ENCODE results near the gene SOS2.
A peak's percentile ranks its signal among the peaks of the same experiment; 100 is the strongest.
"Not testable (repeated sequence)": the region's sequence is repeated elsewhere in the genome, so short reads cannot be mapped to it uniquely, and the experiment has no call there.

SOS2 gene

DNA sequence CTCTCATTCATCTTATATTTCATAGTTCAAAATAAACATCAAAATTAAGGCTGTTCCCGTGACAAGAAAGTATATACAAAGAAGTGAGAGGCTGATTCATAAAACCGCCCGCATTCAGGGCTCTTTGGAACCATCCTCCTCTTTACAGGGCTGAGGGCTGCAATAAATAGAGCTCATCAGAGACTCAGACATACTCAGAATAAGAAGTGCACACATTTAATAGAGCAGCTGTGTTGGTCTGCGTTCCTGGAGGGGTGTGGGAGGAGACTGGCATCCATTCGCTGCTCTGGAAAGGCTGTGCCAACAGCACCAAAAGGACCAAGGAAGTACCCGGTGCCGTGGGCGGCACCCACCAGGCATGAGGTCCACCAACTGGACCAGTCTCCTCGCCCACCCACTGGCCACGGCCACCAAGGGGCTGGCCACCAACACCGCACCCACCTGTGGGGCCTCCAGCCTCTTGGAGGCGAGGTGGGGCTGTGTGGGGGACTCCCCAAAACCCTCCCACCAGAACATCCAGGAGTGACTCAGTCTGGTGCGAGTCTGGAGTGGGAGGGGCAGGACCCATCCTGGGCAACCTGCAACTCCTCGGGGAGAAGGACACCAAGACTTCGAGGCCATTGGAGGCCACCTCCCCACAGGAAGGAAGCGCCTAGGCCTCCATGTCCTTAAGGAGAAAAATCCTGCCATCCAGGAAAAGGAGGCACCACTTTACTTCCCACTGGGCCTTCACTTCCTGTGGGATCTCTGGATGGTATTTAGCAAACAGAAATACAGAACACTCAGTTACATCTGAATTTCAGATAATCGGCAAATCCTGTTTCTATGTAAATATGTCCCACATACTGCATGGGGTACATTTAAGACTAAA lies 147.7 kb downstream of the SOS2 start:
- DNase-seq (ENCODE audit: insufficient read length, low spot score) (no peak), FAIRE-seq (no peak)
- TF ChIP-seq TAF1 (IDR thresholded peaks at IDR 0.05; ENCODE audit: low read depth, low read length), result no peak
- peak; percentile 17; the same call in 1 of the 2 replicates for TF ChIP-seq POU2F2 (IDR thresholded peaks at IDR 0.05; ENCODE audit: low read depth, low read length)

DNA sequence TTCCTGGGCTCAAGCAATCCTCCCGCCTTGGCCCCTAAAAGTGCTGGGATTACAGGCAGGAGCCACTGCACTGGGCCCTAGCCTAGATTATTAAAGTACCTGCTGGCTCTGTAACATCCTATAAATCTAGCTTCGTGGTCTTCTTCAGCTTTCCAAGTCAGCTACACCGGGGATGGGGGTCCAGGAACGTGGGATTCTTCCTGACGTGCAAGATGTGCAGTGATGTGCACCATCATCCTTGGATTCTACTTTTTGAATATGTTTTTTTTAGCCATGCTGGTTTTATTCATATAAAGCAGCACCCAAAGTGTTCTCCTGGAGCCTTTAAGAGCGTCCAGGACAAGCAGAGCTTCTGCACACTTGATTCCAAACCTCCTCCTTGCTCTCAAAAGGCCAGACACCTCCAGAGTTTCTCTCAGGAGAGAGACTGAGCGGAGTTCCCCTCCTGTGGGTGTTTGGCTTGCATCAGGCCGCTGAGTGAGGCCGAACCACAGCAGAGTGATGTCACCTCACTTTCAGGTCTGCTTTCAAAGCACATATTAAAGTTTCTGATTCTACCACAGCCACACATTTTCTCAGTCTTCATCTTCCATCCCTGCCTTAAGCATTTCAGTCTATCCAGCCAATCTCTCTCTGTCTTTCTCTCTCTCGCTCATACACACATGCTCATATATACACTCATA lies 148.5 kb downstream of the SOS2 start:
- TF ChIP-seq TAF1 (IDR thresholded peaks at IDR 0.05; ENCODE audit: low read depth, low read length) (peak; percentile 73), POU2F2 (IDR thresholded peaks at IDR 0.05; ENCODE audit: low read depth, low read length) (peak; percentile 74), PAX5 (IDR thresholded peaks at IDR 0.05; ENCODE audit: insufficient read depth, low read length, severe bottlenecking) (peak; percentile 17), POLR2AphosphoS5 (IDR thresholded peaks at IDR 0.05; ENCODE audit: low read depth, low read length) (peak; percentile 51; the same call in 1 of the 2 replicates), SPI1 (IDR thresholded peaks at IDR 0.05; ENCODE audit: low read depth, low read length) (peak; percentile 85), POLR2A (IDR thresholded peaks at IDR 0.05; ENCODE audit: low read depth, low read length) (peak; percentile 24; the same call in 1 of the 2 replicates)
- FAIRE-seq (peak; percentile 95), DNase-seq (ENCODE audit: insufficient read length, low spot score) (peak; percentile 57)

DNA sequence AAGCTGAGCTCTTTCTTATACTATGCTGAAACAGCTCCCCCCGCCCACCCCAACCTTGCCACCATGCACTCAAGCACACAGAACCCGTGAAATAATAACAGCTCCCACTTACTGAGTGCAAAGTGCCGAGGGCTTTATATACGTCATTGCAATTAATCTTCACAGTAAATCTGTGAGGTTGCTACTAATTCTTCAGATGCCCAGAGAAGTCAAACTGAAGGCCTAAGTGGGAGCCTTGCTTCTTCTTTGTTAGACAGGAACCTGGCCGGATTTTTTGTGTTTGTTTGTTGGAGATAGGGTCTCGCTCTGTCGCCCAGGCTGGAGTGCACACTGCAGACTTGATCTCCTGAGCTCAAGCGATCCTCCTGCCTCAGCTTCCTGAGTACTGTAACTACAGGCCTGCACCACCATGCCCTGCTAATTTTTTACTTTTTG lies 149.1 kb downstream of the SOS2 start:
- no peak for DNase-seq (ENCODE audit: insufficient read length, low spot score)
- peak; percentile 69 for FAIRE-seq
- no peak for TF ChIP-seq POLR2AphosphoS5 (IDR thresholded peaks at IDR 0.05; ENCODE audit: low read depth, low read length)
- TF ChIP-seq SPI1 (IDR thresholded peaks at IDR 0.05; ENCODE audit: low read depth, low read length), result no peak
- TF ChIP-seq POLR2A (IDR thresholded peaks at IDR 0.05; ENCODE audit: low read depth, low read length), result no peak
- TF ChIP-seq TAF1 (IDR thresholded peaks at IDR 0.05; ENCODE audit: low read depth, low read length), result no peak
- no peak for TF ChIP-seq PAX5 (IDR thresholded peaks at IDR 0.05; ENCODE audit: insufficient read depth, low read length, severe bottlenecking)
- no peak for TF ChIP-seq POU2F2 (IDR thresholded peaks at IDR 0.05; ENCODE audit: low read depth, low read length)

DNA sequence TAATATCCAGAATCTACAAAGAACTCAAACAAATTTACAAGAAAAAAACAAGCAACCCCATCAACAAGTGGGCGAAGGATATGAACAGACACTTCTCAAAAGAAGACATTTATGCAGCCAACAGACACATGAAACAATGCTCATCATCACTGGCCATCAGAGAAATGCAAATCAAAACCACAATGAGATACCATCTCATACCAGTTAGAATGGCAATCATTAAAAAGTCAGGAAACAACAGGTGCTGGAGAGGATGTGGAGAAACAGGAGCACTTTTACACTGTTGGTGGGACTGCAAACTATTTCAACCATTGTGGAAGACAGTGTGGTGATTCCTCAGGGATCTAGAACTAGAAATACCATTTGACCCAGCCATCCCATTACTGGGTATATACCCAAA lies 152.3 kb downstream of the SOS2 start:
- not testable (repeated sequence) for FAIRE-seq; DNase-seq (ENCODE audit: insufficient read length, low spot score)

DNA sequence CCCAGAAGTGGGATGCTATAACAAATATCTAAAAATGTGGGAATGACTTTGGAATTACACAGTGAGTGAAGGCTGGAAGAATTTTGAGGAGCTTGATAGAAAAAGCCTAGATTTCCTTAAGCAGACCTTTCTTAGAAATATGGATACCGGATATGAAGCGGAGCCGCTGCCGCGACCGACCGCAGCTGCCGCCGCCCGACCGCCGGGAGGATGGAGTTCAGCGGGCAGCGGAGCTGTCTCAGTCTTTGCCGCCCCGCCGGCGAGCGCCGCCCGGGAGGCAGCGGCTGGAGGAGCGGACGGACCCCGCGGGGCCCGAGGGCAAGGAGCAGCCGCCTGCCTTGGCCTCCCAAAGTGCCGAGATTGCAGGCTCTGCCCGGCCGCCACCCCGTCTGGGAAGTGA lies 157.7 kb downstream of the SOS2 start:
- DNase-seq (ENCODE audit: insufficient read length, low spot score); FAIRE-seq: not testable (repeated sequence)

DNA sequence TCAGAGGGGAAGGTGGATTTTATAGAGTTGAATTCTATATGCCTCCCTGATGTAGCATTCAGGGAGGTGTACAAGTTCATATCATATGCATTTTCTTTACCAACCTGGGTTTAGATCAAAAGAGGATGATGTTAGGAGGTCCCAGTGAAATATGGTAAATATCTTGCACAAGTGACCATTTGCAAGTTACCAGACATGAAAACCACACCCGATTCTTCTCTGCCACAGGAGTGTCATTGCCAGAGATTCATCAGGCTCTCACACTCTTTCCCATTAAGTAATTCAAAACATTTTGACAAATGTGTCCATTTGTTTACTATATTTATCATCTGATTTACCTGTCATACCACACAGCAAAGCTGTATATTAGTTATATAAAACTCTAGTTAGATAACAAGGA lies 159.0 kb downstream of the SOS2 start:
- DNase-seq (ENCODE audit: insufficient read length, low spot score) (no peak), FAIRE-seq (no peak)
- no peak for TF ChIP-seq SPI1 (IDR thresholded peaks at IDR 0.05; ENCODE audit: low read depth, low read length)
- no peak for TF ChIP-seq PAX5 (IDR thresholded peaks at IDR 0.05; ENCODE audit: insufficient read depth, low read length, severe bottlenecking)
- TF ChIP-seq POU2F2 (IDR thresholded peaks at IDR 0.05; ENCODE audit: low read depth, low read length), result no peak
- TF ChIP-seq POLR2A (IDR thresholded peaks at IDR 0.05; ENCODE audit: low read depth, low read length), result no peak
- no peak for TF ChIP-seq TAF1 (IDR thresholded peaks at IDR 0.05; ENCODE audit: low read depth, low read length)
- TF ChIP-seq POLR2AphosphoS5 (IDR thresholded peaks at IDR 0.05; ENCODE audit: low read depth, low read length), result no peak

DNA sequence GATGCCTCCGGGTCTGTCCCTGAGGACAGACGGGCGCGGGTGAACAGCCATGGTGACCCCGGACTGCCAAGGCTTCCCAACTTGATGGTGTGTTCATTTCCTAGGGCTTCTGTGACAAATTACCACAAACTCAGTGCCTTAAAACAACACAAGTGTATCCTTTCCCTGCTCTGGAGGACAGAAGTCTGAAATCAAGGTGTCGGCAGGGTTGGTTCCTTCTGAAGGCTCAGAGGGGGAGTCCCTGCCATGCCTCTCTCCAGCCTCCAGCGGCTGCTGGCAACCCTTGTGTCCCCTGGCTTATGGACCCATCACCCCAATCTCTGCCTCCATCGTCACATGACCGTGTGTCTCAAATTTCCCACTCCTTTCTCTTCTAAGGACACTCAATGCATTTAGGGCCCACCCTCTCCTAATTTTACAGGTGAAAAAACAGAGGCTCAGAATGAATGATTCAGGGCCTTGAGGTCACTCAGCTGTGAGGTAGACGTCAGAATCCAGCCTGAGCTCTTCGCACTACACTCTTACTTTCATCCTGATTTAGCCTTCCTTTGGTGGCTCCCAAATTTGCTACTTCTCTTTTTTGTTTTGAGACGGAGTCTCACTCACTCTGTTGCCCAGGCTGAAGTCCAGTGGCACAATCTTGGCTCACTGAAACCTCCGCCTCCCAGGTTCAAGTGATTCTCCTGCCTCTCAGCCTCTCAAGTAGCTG lies 160.4 kb downstream of the SOS2 start:
- TF ChIP-seq POLR2AphosphoS5 (IDR thresholded peaks at IDR 0.05; ENCODE audit: low read depth, low read length) (no peak), POU2F2 (IDR thresholded peaks at IDR 0.05; ENCODE audit: low read depth, low read length) (no peak), SPI1 (IDR thresholded peaks at IDR 0.05; ENCODE audit: low read depth, low read length) (no peak), POLR2A (IDR thresholded peaks at IDR 0.05; ENCODE audit: low read depth, low read length) (no peak), TAF1 (IDR thresholded peaks at IDR 0.05; ENCODE audit: low read depth, low read length) (no peak), PAX5 (IDR thresholded peaks at IDR 0.05; ENCODE audit: insufficient read depth, low read length, severe bottlenecking) (no peak)
- DNase-seq (ENCODE audit: insufficient read length, low spot score) (no peak), FAIRE-seq (no peak)

DNA sequence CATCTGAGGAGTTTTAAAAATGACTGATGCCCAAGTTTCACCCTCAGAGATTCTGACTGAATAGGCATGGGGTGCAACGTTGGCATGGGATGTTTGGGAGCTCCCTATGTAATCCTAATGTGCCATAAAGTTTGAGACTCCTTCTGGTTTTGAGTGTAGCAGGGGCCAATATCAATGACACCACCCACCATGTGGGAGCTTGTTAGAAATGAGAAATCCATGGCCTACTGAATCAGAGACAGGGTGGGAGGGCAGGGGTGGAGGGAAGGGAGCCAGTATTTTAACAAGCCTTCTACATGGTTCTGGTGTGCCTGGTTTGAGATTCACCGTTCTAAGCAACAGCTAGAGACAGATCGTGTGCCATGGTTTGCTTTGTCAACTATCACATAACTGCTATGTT lies 161.1 kb downstream of the SOS2 start:
- FAIRE-seq (no peak), DNase-seq (ENCODE audit: insufficient read length, low spot score) (no peak)
- no peak for TF ChIP-seq POLR2AphosphoS5 (IDR thresholded peaks at IDR 0.05; ENCODE audit: low read depth, low read length)
- no peak for TF ChIP-seq SPI1 (IDR thresholded peaks at IDR 0.05; ENCODE audit: low read depth, low read length)
- TF ChIP-seq POLR2A (IDR thresholded peaks at IDR 0.05; ENCODE audit: low read depth, low read length), result no peak
- TF ChIP-seq PAX5 (IDR thresholded peaks at IDR 0.05; ENCODE audit: insufficient read depth, low read length, severe bottlenecking), result no peak
- TF ChIP-seq POU2F2 (IDR thresholded peaks at IDR 0.05; ENCODE audit: low read depth, low read length), result no peak
- no peak for TF ChIP-seq TAF1 (IDR thresholded peaks at IDR 0.05; ENCODE audit: low read depth, low read length)

DNA sequence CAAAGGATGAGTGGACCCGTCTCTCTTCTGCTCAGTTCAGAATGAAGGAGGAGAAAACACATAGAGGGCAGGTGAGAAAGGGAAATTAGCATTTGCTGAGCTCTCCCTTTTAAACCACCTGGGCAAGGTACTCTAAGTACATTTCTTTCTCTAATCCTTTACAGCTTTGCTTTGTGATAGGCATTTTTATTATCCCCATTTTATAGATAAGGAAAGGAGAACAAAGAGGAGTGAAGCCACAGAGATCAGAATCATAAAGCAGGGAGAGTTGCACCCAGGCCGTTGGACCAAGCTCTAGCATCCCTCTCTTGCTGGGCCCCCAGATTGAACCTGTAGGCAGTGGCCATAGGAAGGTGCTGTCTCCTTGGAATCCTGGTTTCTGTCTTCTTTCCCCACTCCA lies 162.1 kb downstream of the SOS2 start:
- TF ChIP-seq POLR2A (IDR thresholded peaks at IDR 0.05; ENCODE audit: low read depth, low read length) (no peak), POLR2AphosphoS5 (IDR thresholded peaks at IDR 0.05; ENCODE audit: low read depth, low read length) (no peak), PAX5 (IDR thresholded peaks at IDR 0.05; ENCODE audit: insufficient read depth, low read length, severe bottlenecking) (no peak), POU2F2 (IDR thresholded peaks at IDR 0.05; ENCODE audit: low read depth, low read length) (no peak), SPI1 (IDR thresholded peaks at IDR 0.05; ENCODE audit: low read depth, low read length) (no peak), TAF1 (IDR thresholded peaks at IDR 0.05; ENCODE audit: low read depth, low read length) (no peak)
- no peak for FAIRE-seq
- DNase-seq (ENCODE audit: insufficient read length, low spot score), result no peak

All from GM12891 (cell line).